Kidney tubule cell (primary cell): Measurements from ENCODE around the gene UBC.
A peak's percentile ranks its signal among the peaks of the same experiment; 100 is the strongest.
"Not testable (repeated sequence)": the region's sequence is repeated elsewhere in the genome, so short reads cannot be mapped to it uniquely, and the experiment has no call there.

Source experiments
- DNase-seq: peaks from one replicate; pipeline ENCODE4 v3.0.0-alpha.2; 2018; ENCODE audit warnings: low spot score

Gene UBC

GRCh38 chr12:124884587-124885438 lies 29.6 kb downstream of the UBC start:
- peak; percentile 35 for DNase-seq

DNA sequence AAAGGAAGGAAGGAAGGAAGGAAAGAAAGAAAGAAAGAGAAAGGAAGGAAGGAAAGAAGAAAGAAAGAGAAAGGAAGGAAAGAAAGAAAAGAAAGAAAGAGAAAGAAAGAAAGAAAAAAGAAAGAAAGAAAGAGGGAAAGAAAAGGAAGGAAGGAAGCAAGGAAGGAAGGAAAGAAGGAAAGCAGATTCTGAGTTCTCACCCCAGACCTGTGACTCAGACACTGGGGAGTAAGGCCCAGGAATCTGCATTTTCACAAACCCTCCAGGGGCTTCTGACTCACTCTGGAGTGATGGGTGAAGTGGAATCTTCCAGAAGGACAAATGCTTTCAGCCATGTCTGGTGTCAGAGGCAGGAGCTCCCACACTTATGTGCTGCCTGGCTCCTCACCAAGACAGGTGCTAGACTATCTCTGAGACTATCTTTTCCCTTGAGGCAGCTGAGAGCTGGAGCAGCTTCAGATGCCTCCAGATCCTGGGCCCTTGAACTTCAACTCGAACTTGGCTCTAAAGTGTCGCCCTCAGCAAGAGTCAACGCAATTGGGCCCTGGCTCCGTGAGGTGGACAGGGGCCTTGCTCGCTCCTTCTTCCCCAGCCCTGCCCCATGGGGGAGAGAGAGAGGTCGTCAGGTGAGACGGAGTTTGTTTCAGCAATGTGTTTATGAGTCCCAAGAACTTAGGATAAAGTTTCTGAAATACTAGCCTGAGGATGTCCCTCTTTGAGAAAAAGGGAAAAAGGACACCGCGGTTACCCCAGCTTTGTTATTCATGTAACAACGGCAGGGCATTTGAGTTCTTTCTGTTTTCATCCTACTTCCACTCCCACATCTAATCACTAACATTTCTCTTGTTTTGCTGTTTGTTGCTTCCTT lies 31.0 kb downstream of the UBC start:
- DNase-seq, result peak; percentile 41

DNA sequence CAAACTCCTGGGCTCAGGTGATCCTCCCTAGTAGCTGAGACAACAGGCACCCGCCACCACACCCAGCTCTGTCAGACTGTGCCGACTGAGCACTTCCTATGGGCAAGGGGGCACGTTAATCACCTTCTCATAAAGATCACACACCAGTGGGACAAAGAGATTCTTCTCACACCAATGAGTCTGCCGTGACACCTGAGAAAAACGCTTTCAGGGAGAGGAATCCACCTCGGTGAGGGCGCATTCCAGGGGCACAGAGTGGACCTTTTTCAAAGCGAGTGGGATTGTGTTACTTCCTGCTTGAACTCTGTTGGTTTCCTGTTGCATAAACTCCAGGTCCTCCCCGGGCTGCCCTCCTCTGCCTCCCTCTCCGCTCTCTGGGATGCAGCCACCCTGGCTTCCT lies 33.3 kb downstream of the UBC start:
- peak; percentile 28 for DNase-seq

DNA sequence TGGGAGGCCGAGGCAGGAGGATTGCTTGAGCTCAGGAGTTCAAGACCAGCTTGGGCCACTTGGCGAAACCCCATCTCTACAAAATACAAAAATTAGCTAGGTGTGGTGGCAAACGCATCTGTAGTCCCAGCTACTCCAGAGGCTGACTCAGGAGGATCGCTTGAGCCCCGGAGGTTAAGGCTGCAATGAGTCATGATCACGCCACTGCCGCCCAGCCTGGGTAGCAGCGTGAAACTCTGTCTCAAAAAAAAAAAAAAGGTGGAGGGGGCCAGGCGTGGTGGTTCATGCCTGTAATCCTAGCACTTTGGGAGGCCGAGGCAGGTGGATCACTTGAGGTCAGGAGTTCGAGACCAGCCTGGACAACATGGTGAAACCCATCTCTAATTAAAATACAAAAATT lies 34.1 kb downstream of the UBC start:
- not testable (repeated sequence) for DNase-seq

DNA sequence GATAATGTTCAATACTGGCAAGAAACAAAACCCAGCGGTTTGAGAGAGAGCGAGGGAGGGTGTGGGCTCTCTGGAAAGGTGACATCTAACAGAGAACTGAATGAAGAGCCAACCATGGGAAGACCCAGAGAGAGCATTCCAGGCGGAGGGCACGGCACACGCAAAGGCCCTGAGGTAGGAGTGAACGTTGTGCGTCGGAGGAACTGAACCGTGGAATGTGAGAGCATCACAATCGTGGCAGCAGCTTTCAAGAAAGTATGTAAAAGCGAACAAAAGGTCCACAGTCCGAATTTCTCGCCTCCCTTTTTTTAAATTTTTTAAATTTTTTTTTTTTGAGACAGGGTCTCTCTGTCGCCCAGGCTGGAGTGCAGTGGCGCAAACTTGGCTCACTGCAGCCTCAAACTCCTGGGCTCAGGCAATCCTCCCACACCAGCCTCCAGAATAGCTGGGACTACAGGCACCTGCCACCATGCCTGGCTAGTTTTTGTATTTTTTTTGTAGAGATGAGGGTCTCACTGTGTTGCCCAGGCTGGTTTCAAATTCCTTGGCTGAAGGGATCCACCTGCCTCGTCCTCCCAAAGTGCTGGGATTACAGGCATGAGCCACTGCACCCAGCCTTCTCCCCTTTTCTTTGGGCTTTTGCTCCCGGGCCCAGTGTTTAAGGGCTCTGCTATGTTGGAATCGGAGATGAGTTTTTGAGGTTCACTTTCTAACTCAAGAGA lies 35.5 kb downstream of the UBC start:
- no peak for DNase-seq

GRCh38 chr12:124877423-124877822 lies 37.0 kb downstream of the UBC start:
- no peak for DNase-seq

- no peak for DNase-seq
Observed at GRCh38 chr12:124876171-124876570, 38.3 kb downstream of the UBC start.

DNA sequence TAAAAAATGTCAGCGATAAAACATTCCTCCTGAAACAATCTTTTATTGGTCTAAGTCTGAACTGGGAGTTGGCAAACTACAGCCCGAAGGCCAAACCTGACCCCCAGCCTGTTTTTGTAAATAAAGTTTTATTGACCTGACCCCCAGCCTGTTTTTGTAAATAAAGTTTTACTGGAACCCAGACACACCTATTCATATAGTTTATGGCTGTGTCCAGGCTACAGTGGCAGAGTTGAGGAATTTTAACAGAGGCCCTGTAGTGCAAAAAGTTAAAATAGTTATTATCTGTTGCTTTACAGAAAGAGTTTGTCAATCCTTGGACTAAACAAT lies 38.7 kb downstream of the UBC start:
- no peak for DNase-seq

GRCh38 chr12:124874988-124875802 lies 39.3 kb downstream of the UBC start:
- no peak for DNase-seq

DNA sequence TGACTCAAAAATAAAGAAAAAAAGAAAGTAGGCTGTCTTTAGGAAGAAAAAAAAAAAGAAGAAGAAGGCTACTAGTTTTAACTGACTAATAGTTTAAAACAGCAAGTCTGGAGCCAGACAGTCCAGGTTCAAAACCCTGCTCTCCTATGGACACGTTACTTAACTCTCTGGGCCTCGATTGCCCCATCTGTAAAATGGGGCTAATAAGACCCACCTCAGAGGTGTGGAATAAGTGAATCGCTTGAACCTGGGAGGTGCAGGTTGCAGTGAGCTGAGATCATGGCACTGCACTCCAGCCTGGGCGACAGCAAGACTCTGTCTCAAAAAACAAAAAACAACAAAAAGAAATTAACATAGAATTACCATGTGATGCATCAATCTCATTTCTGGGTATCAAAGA lies 40.3 kb downstream of the UBC start:
- DNase-seq, result no peak

- DNase-seq, result no peak
Observed at GRCh38 chr12:124872068-124872719, 42.3 kb downstream of the UBC start.

DNA sequence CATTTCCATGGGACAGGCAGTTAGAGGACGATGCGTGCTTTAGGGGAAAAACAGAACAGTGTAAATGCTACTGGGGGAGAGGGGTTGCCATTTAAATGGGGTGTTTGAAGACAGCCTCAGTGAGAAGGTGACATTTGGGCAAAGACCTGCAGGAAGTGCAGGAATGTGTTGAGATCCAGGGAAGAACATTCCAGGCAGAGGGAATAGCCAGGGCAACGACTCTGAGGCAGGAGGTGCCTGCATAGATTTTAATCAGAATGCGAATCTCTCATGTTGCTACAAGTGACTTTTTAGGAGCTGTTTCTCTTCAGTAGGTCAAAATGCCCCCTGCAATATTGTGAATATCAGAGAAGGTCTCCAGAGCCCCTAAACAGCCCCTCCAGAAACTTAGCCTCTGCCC lies 43.2 kb downstream of the UBC start:
- DNase-seq, result no peak

DNA sequence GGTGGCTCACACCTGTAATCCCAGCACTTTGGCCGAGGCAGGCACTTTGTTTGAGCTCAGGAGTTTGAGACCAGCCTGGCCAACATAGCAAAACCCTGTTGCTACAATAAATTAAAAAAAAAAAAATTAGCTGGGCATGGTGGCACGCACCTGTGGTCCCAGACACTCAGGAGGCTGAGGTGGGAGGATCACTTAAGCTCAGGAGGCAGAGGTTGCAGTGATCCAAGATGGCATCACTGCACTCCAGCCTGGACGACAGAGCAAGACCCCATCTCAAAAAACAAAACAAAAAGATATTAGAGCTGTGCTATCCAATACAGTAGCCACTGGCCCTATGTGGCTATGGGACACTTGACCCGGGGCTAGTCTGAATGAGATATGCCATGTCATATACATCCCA lies 43.9 kb downstream of the UBC start:
- DNase-seq, result no peak

GRCh38 chr12:124869059-124869665 lies 45.3 kb downstream of the UBC start:
- DNase-seq, result no peak

DNA sequence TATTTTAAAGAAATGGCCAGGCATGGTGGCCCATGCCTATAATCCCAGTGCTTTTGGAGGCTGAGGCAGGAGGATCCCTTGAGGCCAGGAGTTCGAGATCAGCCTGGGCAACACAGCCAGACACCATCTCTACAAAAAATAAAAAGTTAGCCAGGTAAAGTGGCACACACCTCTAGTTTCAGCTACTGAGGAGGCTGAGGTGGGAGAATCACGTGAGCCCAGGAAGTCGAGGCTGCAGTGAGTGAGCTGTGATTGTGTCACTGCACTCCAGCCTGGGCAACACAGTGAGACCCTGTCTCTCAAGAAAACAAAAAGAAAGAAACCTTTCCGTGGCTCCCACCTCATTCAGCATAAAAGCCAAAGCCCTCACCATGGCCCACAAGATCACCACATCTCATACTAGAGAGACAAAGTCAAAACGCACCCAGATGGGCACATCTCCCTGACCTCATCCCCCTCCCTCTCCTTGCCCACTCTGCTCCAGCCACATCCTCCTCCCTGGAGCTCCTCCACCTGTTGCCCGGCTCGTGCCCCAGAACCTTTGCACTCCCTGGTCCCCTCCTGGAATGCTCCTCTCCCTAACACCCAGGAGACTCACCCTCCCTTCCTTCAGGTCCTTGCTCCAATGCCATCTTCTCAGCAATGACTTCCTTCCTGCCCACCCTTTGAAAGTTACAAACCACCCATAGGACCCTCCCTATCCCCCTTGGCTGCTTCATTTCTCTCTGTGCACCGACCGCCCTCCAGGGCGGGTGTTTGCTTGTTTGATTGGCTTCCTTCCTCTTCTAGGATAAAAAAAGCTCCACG lies 46.0 kb downstream of the UBC start:
- no peak for DNase-seq

DNA sequence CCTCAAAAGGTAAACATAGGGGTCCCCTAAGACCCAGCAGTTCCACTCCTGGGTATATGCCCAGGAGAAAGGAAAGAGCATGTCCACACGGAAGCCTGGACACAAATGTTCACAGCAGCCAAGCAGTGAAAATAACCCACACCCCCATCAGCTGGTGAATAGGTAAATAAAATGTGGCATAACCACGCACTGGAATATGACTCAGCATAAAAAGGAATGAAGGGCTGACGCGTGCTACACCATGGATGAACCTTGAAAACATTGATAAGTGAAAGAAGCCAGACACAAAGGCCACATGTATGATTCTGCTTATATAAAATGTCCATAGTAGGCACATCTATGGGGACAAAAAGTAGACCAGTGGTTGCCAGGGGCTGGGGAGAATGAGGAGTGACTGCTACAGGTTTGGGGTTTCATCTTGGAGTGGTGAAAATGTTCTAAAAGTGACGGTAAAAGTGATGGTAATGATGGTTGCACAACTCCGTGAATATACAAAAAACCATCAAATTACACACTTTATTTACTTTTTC lies 47.0 kb downstream of the UBC start:
- DNase-seq, result peak; percentile 26

DNA sequence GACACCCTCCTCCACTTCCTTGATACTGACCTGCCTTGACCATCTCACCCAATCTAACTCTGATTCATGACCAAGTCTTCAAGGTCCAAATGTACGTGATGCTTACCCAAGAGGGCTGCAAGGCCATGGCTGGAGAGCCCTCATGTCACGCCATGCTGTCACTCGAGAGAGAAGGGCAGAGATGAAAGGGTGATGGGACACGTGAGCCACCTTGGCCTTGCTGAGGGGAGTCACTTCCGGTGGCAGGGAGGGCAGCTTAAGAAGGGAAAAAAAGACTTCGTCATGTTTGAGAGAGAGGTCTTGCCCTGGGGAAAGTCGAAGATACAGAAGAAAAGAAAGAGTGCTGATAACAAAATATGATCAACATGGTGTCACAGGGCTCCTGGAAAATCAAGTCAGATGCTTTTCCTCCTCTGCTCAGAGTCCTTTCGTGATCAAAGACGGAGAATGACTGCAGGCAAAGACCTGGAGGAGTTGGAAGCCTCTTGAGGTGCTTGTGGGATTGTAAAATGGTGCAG lies 47.5 kb downstream of the UBC start:
- DNase-seq, result no peak

GRCh38 chr12:124866195-124866882 lies 48.1 kb downstream of the UBC start:
- no peak for DNase-seq

DNA sequence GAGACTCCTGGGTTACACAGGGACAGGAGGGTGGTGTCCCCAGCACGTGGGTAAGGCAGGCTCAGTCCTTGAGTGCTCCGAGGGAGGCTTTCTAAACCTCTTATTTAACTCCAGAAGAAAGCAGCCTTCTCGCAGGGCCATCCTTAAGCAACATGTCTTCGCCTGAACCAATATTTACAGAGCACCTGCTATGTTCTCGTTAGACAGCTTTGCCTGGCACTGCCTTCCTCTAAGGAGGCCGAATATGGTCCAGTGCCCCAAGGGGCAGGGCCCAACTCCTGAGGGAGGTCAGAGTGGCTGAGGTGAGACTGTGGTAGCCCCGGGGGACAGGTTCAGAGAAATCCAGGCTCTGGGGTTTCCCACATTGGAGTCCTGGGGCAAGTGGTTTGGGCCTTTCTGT lies 48.7 kb downstream of the UBC start:
- no peak for DNase-seq
